ENCODE measurements around the gene PCBD2.

Gene PCBD2

GRCh38 chr5:135007749-135008363, 102.9 kb downstream of the PCBD2 start:
- DNase-seq (ENCODE audit: low read depth in 2 of 2) = no peak

GRCh38 chr5:135008556-135008955, 103.6 kb downstream of the PCBD2 start:
- DNase-seq (ENCODE audit: low read depth in 2 of 2) = no peak

- DNase-seq (ENCODE audit: low read depth in 2 of 2) = no peak
Measured at GRCh38 chr5:135008981-135009735, 104.2 kb downstream of the PCBD2 start.

GRCh38 chr5:135009736-135010501, 105.0 kb downstream of the PCBD2 start:
- DNase-seq (ENCODE audit: low read depth in 2 of 2) = no peak

GRCh38 chr5:135010502-135011354, 105.8 kb downstream of the PCBD2 start:
- DNase-seq (ENCODE audit: low read depth in 2 of 2) = no peak

GRCh38 chr5:135011355-135012032, 106.6 kb downstream of the PCBD2 start:
- no peak for DNase-seq (ENCODE audit: low read depth in 2 of 2)

- no peak for DNase-seq (ENCODE audit: low read depth in 2 of 2)
Measured at GRCh38 chr5:135012033-135012588, 107.2 kb downstream of the PCBD2 start.

All from stimulated activated CD8-positive, alpha-beta memory T cell treated with anti-CD3 and anti-CD28 coated beads, Interleukin-7, amount 100 ng/mL, for 1 hour (primary cell).